ENCODE measurements around the gene AHR. TPM values are rescaled to one million over a fixed set of nuclear protein-coding genes. Genes with fewer than 3 reads are reported as not detected.
A peak's percentile ranks its signal among the peaks of the same experiment; 100 is the strongest.

AHR gene
- total RNA-seq = 120 TPM
- 10 to 100 TPM; 10.3 to 14.1 (median 13.1) TPM for polyA plus RNA-seq

GRCh38 chr7:17298102-17298839, at the start of gene AHR:
TSS of gene AHR (plus strand) at chr7:17298652. CDS start at chr7:17299265, 613 bp downstream.
- H3K4me1 ChIP-seq (ENCODE audit: control insufficient read depth, insufficient read depth, low read length, poor library complexity, severe bottlenecking) = peaks cover 34% of the 10 kb centered on the region
- no peaks in the 10 kb centered on the region for H3K9me3 ChIP-seq (ENCODE audit: control insufficient read depth in 2 of 2, low read length in 2 of 2)
- Mint-ChIP-seq H3K4me3 (peak within 1 kb of the TSS; percentile 91 to 99 (median 96)), H3K36me3 (no peaks in the 10 kb centered on the region), H3K27ac (peak within 1 kb of the TSS; percentile 95 to 100 (median 96)), H3K4me1 (peaks cover 23 to 42% (median 36%) of the 10 kb centered on the region in 4 donors), H3K27me3 (no peaks in the 10 kb centered on the region), H3K9me3 (peaks cover 0 to 5% (median 0%) of the 10 kb centered on the region in 7 donors)
- ATAC-seq (ENCODE audit: low read depth in 2 of 2) (peak; percentile 72), DNase-seq (peak; percentile 82 to 96 (median 82))
- no peaks in the 10 kb centered on the region for H3K27me3 ChIP-seq (ENCODE audit: control insufficient read depth, insufficient read depth, low read length)
- H3K4me3 ChIP-seq (ENCODE audit: low read depth, low read length) = peak within 1 kb of the TSS; percentile 99
- no peaks in the 10 kb centered on the region for H3K36me3 ChIP-seq (ENCODE audit: control insufficient read depth, insufficient read depth, low read length)
- peak within 1 kb of the TSS; percentile 93 for H3K27ac ChIP-seq (ENCODE audit: insufficient read depth, low read length, poor library complexity, severe bottlenecking)

GRCh38 chr7:17253885-17254284, 44.6 kb upstream of the AHR start:
- peaks cover 11% of the 10 kb centered on the region for H3K36me3 Mint-ChIP-seq
- H3K4me1 Mint-ChIP-seq = peaks cover 5 to 13% (median 7%) of the 10 kb centered on the region in 4 donors
- peaks cover 0 to 3% (median 0%) of the 10 kb centered on the region in 7 donors for H3K9me3 Mint-ChIP-seq
- H3K27me3 Mint-ChIP-seq = no peaks in the 10 kb centered on the region
- ATAC-seq (ENCODE audit: low read depth in 2 of 2) = no peak
- no peak for DNase-seq
- Histone ChIP-seq H3K27ac (ENCODE audit: insufficient read depth, low read length, poor library complexity, severe bottlenecking) (no peak overlapping the region), H3K4me3 (ENCODE audit: low read depth, low read length) (no peak overlapping the region), H3K27me3 (ENCODE audit: control insufficient read depth, insufficient read depth, low read length) (no peaks in the 10 kb centered on the region), H3K4me1 (ENCODE audit: control insufficient read depth, insufficient read depth, low read length, poor library complexity, severe bottlenecking) (no peaks in the 10 kb centered on the region), H3K9me3 (ENCODE audit: control insufficient read depth in 2 of 2, low read length in 2 of 2) (no peaks in the 10 kb centered on the region), H3K36me3 (ENCODE audit: control insufficient read depth, insufficient read depth, low read length) (no peaks in the 10 kb centered on the region)
- H3K4me3 Mint-ChIP-seq = no peak overlapping the region
- no peak overlapping the region for H3K27ac Mint-ChIP-seq

GRCh38 chr7:17255926-17256325, 42.5 kb upstream of the AHR start:
- H3K27me3 Mint-ChIP-seq = no peaks in the 10 kb centered on the region
- peaks cover under 1% of the 10 kb centered on the region for H3K4me1 ChIP-seq (ENCODE audit: control insufficient read depth, insufficient read depth, low read length, poor library complexity, severe bottlenecking)
- no peaks in the 10 kb centered on the region for H3K36me3 ChIP-seq (ENCODE audit: control insufficient read depth, insufficient read depth, low read length)

GRCh38 chr7:17256375-17256774, 42.1 kb upstream of the AHR start:
- DNase-seq (no peak), ATAC-seq (ENCODE audit: low read depth in 2 of 2) (no peak)
- Histone ChIP-seq H3K36me3 (ENCODE audit: control insufficient read depth, insufficient read depth, low read length) (no peaks in the 10 kb centered on the region), H3K4me3 (ENCODE audit: low read depth, low read length) (no peak overlapping the region), H3K9me3 (ENCODE audit: control insufficient read depth in 2 of 2, low read length in 2 of 2) (no peaks in the 10 kb centered on the region), H3K4me1 (ENCODE audit: control insufficient read depth, insufficient read depth, low read length, poor library complexity, severe bottlenecking) (peaks cover 5% of the 10 kb centered on the region), H3K27me3 (ENCODE audit: control insufficient read depth, insufficient read depth, low read length) (no peaks in the 10 kb centered on the region), H3K27ac (ENCODE audit: insufficient read depth, low read length, poor library complexity, severe bottlenecking) (no peak overlapping the region)
- H3K9me3 Mint-ChIP-seq = peaks cover 0 to 3% (median 0%) of the 10 kb centered on the region in 7 donors
- H3K27ac Mint-ChIP-seq = no peak overlapping the region
- no peak overlapping the region for H3K4me3 Mint-ChIP-seq
- H3K27me3 Mint-ChIP-seq = no peaks in the 10 kb centered on the region
- peaks cover 11% of the 10 kb centered on the region for H3K36me3 Mint-ChIP-seq
- H3K4me1 Mint-ChIP-seq = peaks cover 3 to 15% (median 6%) of the 10 kb centered on the region in 4 donors

More at GRCh38 chr7:17255926-17256325, 42.5 kb upstream of the AHR start:
- H3K27ac Mint-ChIP-seq = no peak overlapping the region
- no peak for DNase-seq
- peaks cover 0 to 3% (median 0%) of the 10 kb centered on the region in 7 donors for H3K9me3 Mint-ChIP-seq
- Histone ChIP-seq H3K27ac (ENCODE audit: insufficient read depth, low read length, poor library complexity, severe bottlenecking) (no peak overlapping the region), H3K9me3 (ENCODE audit: control insufficient read depth in 2 of 2, low read length in 2 of 2) (no peaks in the 10 kb centered on the region), H3K27me3 (ENCODE audit: control insufficient read depth, insufficient read depth, low read length) (no peaks in the 10 kb centered on the region), H3K4me3 (ENCODE audit: low read depth, low read length) (no peak overlapping the region)
- H3K4me1 Mint-ChIP-seq = peaks cover 3 to 10% (median 5%) of the 10 kb centered on the region in 4 donors
- ATAC-seq (ENCODE audit: low read depth in 2 of 2) = no peak
- no peak overlapping the region for H3K4me3 Mint-ChIP-seq
- peaks cover 11% of the 10 kb centered on the region for H3K36me3 Mint-ChIP-seq

GRCh38 chr7:17266565-17266964, 31.9 kb upstream of the AHR start:
- Mint-ChIP-seq H3K4me3 (no peak overlapping the region), H3K27me3 (no peaks in the 10 kb centered on the region), H3K27ac (peak overlapping the region in 1 of 3 donors; percentile 70), H3K4me1 (peaks cover 3 to 11% (median 7%) of the 10 kb centered on the region in 4 donors), H3K36me3 (peaks cover 13% of the 10 kb centered on the region), H3K9me3 (peaks cover 5 to 53% (median 21%) of the 10 kb centered on the region in 7 donors)
- Histone ChIP-seq H3K36me3 (ENCODE audit: control insufficient read depth, insufficient read depth, low read length) (no peaks in the 10 kb centered on the region), H3K27me3 (ENCODE audit: control insufficient read depth, insufficient read depth, low read length) (no peaks in the 10 kb centered on the region), H3K4me1 (ENCODE audit: control insufficient read depth, insufficient read depth, low read length, poor library complexity, severe bottlenecking) (no peaks in the 10 kb centered on the region), H3K4me3 (ENCODE audit: low read depth, low read length) (no peak overlapping the region), H3K9me3 (ENCODE audit: control insufficient read depth in 2 of 2, low read length in 2 of 2) (peaks cover 35 to 44% of the 10 kb centered on the region in 2 experiments), H3K27ac (ENCODE audit: insufficient read depth, low read length, poor library complexity, severe bottlenecking) (no peak overlapping the region)
- no peak for DNase-seq
- no peak for ATAC-seq (ENCODE audit: low read depth in 2 of 2)

- Mint-ChIP-seq H3K9me3 (peaks cover 4 to 53% (median 26%) of the 10 kb centered on the region in 7 donors), H3K27ac (no peak overlapping the region), H3K4me1 (peaks cover 0 to 7% (median 4%) of the 10 kb centered on the region in 4 donors), H3K27me3 (no peaks in the 10 kb centered on the region), H3K4me3 (no peak overlapping the region), H3K36me3 (peaks cover 19% of the 10 kb centered on the region)
- Histone ChIP-seq H3K9me3 (ENCODE audit: control insufficient read depth in 2 of 2, low read length in 2 of 2) (peaks cover 35 to 48% of the 10 kb centered on the region in 2 experiments), H3K27me3 (ENCODE audit: control insufficient read depth, insufficient read depth, low read length) (no peaks in the 10 kb centered on the region), H3K27ac (ENCODE audit: insufficient read depth, low read length, poor library complexity, severe bottlenecking) (no peak overlapping the region), H3K36me3 (ENCODE audit: control insufficient read depth, insufficient read depth, low read length) (no peaks in the 10 kb centered on the region), H3K4me1 (ENCODE audit: control insufficient read depth, insufficient read depth, low read length, poor library complexity, severe bottlenecking) (no peaks in the 10 kb centered on the region), H3K4me3 (ENCODE audit: low read depth, low read length) (no peak overlapping the region)
- ATAC-seq (ENCODE audit: low read depth in 2 of 2) (no peak), DNase-seq (no peak)
Measured at GRCh38 chr7:17269341-17270221, 28.9 kb upstream of the AHR start.

- Histone ChIP-seq H3K27ac (ENCODE audit: insufficient read depth, low read length, poor library complexity, severe bottlenecking) (no peak overlapping the region), H3K36me3 (ENCODE audit: control insufficient read depth, insufficient read depth, low read length) (no peaks in the 10 kb centered on the region), H3K4me3 (ENCODE audit: low read depth, low read length) (no peak overlapping the region), H3K9me3 (ENCODE audit: control insufficient read depth in 2 of 2, low read length in 2 of 2) (peaks cover 6 to 20% of the 10 kb centered on the region in 2 experiments), H3K4me1 (ENCODE audit: control insufficient read depth, insufficient read depth, low read length, poor library complexity, severe bottlenecking) (no peaks in the 10 kb centered on the region), H3K27me3 (ENCODE audit: control insufficient read depth, insufficient read depth, low read length) (no peaks in the 10 kb centered on the region)
- ATAC-seq (ENCODE audit: low read depth in 2 of 2) (peak in 1 of 2 donors; percentile 55), DNase-seq (peak in 1 of 3 donors; percentile 25)
- Mint-ChIP-seq H3K4me1 (peaks cover 6 to 16% (median 13%) of the 10 kb centered on the region in 4 donors), H3K27me3 (no peaks in the 10 kb centered on the region), H3K9me3 (peaks cover 2 to 18% (median 8%) of the 10 kb centered on the region in 7 donors), H3K36me3 (peaks cover 6% of the 10 kb centered on the region), H3K4me3 (no peak overlapping the region), H3K27ac (no peak overlapping the region)
Measured at GRCh38 chr7:17274551-17275245, 23.8 kb upstream of the AHR start.

Data from CD4-positive, CD25-positive, alpha-beta regulatory T cell (primary cell).